ENCODE results near the gene BLCAP.

Gene BLCAP

GRCh38 chr20:37506152-37506725 lies 21.4 kb downstream of the BLCAP start:
- in situ Hi-C loops (cut with MboI; ENCODE audit: low pct_unique_long_range_greater_than_20kb, low sequenced_read_pairs, unreplicated experiment) = no loop called here
- no peak for DNase-seq (ENCODE audit: low spot score)
- no peak for TF ChIP-seq CTCF (IDR thresholded peaks at IDR 0.05; ENCODE audit: extremely low read depth, insufficient read depth, missing control alignments)

GRCh38 chr20:37505263-37506151 lies 22.2 kb downstream of the BLCAP start:
- in situ Hi-C loops (cut with MboI; ENCODE audit: low pct_unique_long_range_greater_than_20kb, low sequenced_read_pairs, unreplicated experiment) = no loop called here
- DNase-seq (ENCODE audit: low spot score) = no peak
- no peak for TF ChIP-seq CTCF (IDR thresholded peaks at IDR 0.05; ENCODE audit: extremely low read depth, insufficient read depth, missing control alignments)

GRCh38 chr20:37504404-37505096 lies 23.1 kb downstream of the BLCAP start:
- TF ChIP-seq CTCF (IDR thresholded peaks at IDR 0.05; ENCODE audit: extremely low read depth, insufficient read depth, missing control alignments) = no peak
- in situ Hi-C loops (cut with MboI; ENCODE audit: low pct_unique_long_range_greater_than_20kb, low sequenced_read_pairs, unreplicated experiment) = no loop called here
- DNase-seq (ENCODE audit: low spot score) = no peak

- TF ChIP-seq CTCF (IDR thresholded peaks at IDR 0.05; ENCODE audit: extremely low read depth, insufficient read depth, missing control alignments) = no peak
- in situ Hi-C loops (cut with MboI; ENCODE audit: low pct_unique_long_range_greater_than_20kb, low sequenced_read_pairs, unreplicated experiment) = no loop called here
- no peak for DNase-seq (ENCODE audit: low spot score)
Measured at GRCh38 chr20:37503256-37503927, 24.3 kb downstream of the BLCAP start.

GRCh38 chr20:37502654-37503053 lies 25.0 kb downstream of the BLCAP start:
- TF ChIP-seq CTCF (IDR thresholded peaks at IDR 0.05; ENCODE audit: extremely low read depth, insufficient read depth, missing control alignments) = no peak
- no peak for DNase-seq (ENCODE audit: low spot score)
- in situ Hi-C loops (cut with MboI; ENCODE audit: low pct_unique_long_range_greater_than_20kb, low sequenced_read_pairs, unreplicated experiment) = no loop called here

- TF ChIP-seq CTCF (IDR thresholded peaks at IDR 0.05; ENCODE audit: extremely low read depth, insufficient read depth, missing control alignments) = no peak
- in situ Hi-C loops (cut with MboI; ENCODE audit: low pct_unique_long_range_greater_than_20kb, low sequenced_read_pairs, unreplicated experiment) = no loop called here
- DNase-seq (ENCODE audit: low spot score) = no peak
Measured at GRCh38 chr20:37501940-37502339, 25.7 kb downstream of the BLCAP start.
